ENCODE results near the gene ANGPTL8. TPM values are rescaled to one million over a fixed set of nuclear protein-coding genes. Genes with fewer than 3 reads are reported as not detected.

Gene ANGPTL8
- total RNA-seq, 1 donor from 2014 or later = 0.25 TPM

- Mint-ChIP-seq H3K9me3 (no peaks in the 10 kb centered on the region), H3K27ac (no peak overlapping the region), H3K36me3 (no peaks in the 10 kb centered on the region), H3K4me3 (no peak overlapping the region), H3K4me1 (peaks cover 6% of the 10 kb centered on the region), H3K27me3 (ENCODE audit: low read depth) (no peaks in the 10 kb centered on the region)
- no peak for DNase-seq (ENCODE audit: low spot score in 2 of 2, unreplicated experiment in 2 of 2)
- no peak for TF ChIP-seq CTCF (IDR thresholded peaks at IDR 0.05; ENCODE audit: unreplicated experiment)
Observed at GRCh38 chr19:11265785-11266236, 26.4 kb downstream of the ANGPTL8 start.

GRCh38 chr19:11267316-11268085, 28.1 kb downstream of the ANGPTL8 start:
- no peak for TF ChIP-seq CTCF (IDR thresholded peaks at IDR 0.05; ENCODE audit: unreplicated experiment)
- Mint-ChIP-seq H3K27ac (no peak overlapping the region), H3K4me3 (no peak overlapping the region)

GRCh38 chr19:11268783-11269267, 29.4 kb downstream of the ANGPTL8 start:
- no peaks in the 10 kb centered on the region for H3K9me3 Mint-ChIP-seq
- H3K36me3 Mint-ChIP-seq = no peaks in the 10 kb centered on the region
- DNase-seq (ENCODE audit: low spot score in 2 of 2, unreplicated experiment in 2 of 2) = no peak
- no peak overlapping the region for H3K4me3 Mint-ChIP-seq
- no peak for TF ChIP-seq CTCF (IDR thresholded peaks at IDR 0.05; ENCODE audit: unreplicated experiment)
- H3K27ac Mint-ChIP-seq = peak overlapping the region; percentile 1
- H3K4me1 Mint-ChIP-seq = peaks cover 6% of the 10 kb centered on the region
- no peaks in the 10 kb centered on the region for H3K27me3 Mint-ChIP-seq (ENCODE audit: low read depth)

More at GRCh38 chr19:11267316-11268085, 28.1 kb downstream of the ANGPTL8 start:
- H3K9me3 Mint-ChIP-seq = no peaks in the 10 kb centered on the region
- peaks cover 6% of the 10 kb centered on the region for H3K4me1 Mint-ChIP-seq
- H3K36me3 Mint-ChIP-seq = no peaks in the 10 kb centered on the region
- no peak for DNase-seq (ENCODE audit: low spot score in 2 of 2, unreplicated experiment in 2 of 2)
- no peaks in the 10 kb centered on the region for H3K27me3 Mint-ChIP-seq (ENCODE audit: low read depth)

GRCh38 chr19:11269408-11269807, 30.0 kb downstream of the ANGPTL8 start:
- H3K4me3 Mint-ChIP-seq = no peak overlapping the region
- peak overlapping the region; percentile 50 for H3K27ac Mint-ChIP-seq
- DNase-seq (ENCODE audit: low spot score in 2 of 2, unreplicated experiment in 2 of 2) = no peak
- H3K9me3 Mint-ChIP-seq = no peaks in the 10 kb centered on the region
- H3K27me3 Mint-ChIP-seq (ENCODE audit: low read depth) = no peaks in the 10 kb centered on the region
- H3K36me3 Mint-ChIP-seq = no peaks in the 10 kb centered on the region
- peaks cover 4% of the 10 kb centered on the region for H3K4me1 Mint-ChIP-seq
- TF ChIP-seq CTCF (IDR thresholded peaks at IDR 0.05; ENCODE audit: unreplicated experiment) = no peak

GRCh38 chr19:11273296-11273695, 33.9 kb downstream of the ANGPTL8 start:
- Mint-ChIP-seq H3K36me3 (no peaks in the 10 kb centered on the region), H3K9me3 (no peaks in the 10 kb centered on the region), H3K27ac (no peak overlapping the region), H3K27me3 (ENCODE audit: low read depth) (no peaks in the 10 kb centered on the region), H3K4me3 (no peak overlapping the region), H3K4me1 (peaks cover 4% of the 10 kb centered on the region)
- no peak for DNase-seq (ENCODE audit: low spot score in 2 of 2, unreplicated experiment in 2 of 2)
- TF ChIP-seq CTCF (IDR thresholded peaks at IDR 0.05; ENCODE audit: unreplicated experiment) = no peak

Measured in mesothelial cell of epicardium (in vitro differentiated cells).